IMR-90 (cell line): Measurements from ENCODE around the gene NUP210. TPM values are rescaled to one million over a fixed set of nuclear protein-coding genes. Genes with fewer than 3 reads are reported as not detected.
A peak's percentile ranks its signal among the peaks of the same experiment; 100 is the strongest.

Experiments
- ATAC-seq: fragments of 200-7000 bp; cut with Tn5 transposase; 2 replicates; pipeline ENCODE4 v1.9.1; 2020; ENCODE audit warnings: low read depth, mild to moderate bottlenecking, moderate library complexity
- BruUV-seq: library from RNA; stranded (reverse); fragments of 400-500 nt; replicated peaks from 2 replicates; lab custom pipeline; 2021; lab: Mats Ljungman, UMichigan
- CTCF ChIA-PET: fragments of 300-600 bp; formaldehyde crosslinking; extraction: SDS; loops from one replicate; lab custom pipeline; 2021; ENCODE audit warnings: antibody characterized with exemption; lab: Yijun Ruan, JAX
- POLR2A ChIA-PET: fragments of 300-600 bp; sonication (Branson Sonifier 250); formaldehyde crosslinking; loops from one replicate; lab custom pipeline; 2022; ENCODE audit warnings: antibody characterized with exemption; ENCODE audit not compliant: unreplicated experiment; lab: Charles Lee
- DNase-seq: peaks from one replicate; pipeline ENCODE4 v3.0.0; 2013
- H2AFZ ChIP-seq: replicated peaks from 2 replicates; pipeline ENCODE3; 2013; ENCODE audit warnings: low read length, mild to moderate bottlenecking; ENCODE audit not compliant: poor library complexity
- H2AK5ac ChIP-seq: 2 replicates; pipeline ENCODE4 v1.6.1; 2013; ENCODE audit warnings: low read depth, low read length, inconsistent platforms
- H2AK9ac ChIP-seq: replicated peaks from 2 replicates; pipeline ENCODE3; 2013; ENCODE audit warnings: mild to moderate bottlenecking, low read depth, low read length, moderate library complexity; ENCODE audit not compliant: poor library complexity
- H2BK120ac ChIP-seq: 2 replicates; pipeline ENCODE4 v1.6.1; 2013; ENCODE audit warnings: low read depth, low read length, inconsistent platforms
- H2BK15ac ChIP-seq: 3 replicates; pipeline ENCODE4 v1.6.1; 2013; ENCODE audit warnings: low read depth, low read length, inconsistent platforms
- H2BK20ac ChIP-seq: 2 replicates; pipeline ENCODE4 v1.6.1; 2013; ENCODE audit warnings: low read depth, mild to moderate bottlenecking, inconsistent platforms, low read length, moderate library complexity
- H2BK5ac ChIP-seq: 2 replicates; pipeline ENCODE4 v1.6.1; 2013; ENCODE audit warnings: mild to moderate bottlenecking, low read depth, low read length, inconsistent platforms; ENCODE audit not compliant: poor library complexity, severe bottlenecking
- H3K14ac ChIP-seq: replicated peaks from 2 replicates; pipeline ENCODE4 v1.6.1; 2013; ENCODE audit warnings: low read depth, low read length, inconsistent platforms
- H3K18ac ChIP-seq: 2 replicates; pipeline ENCODE4 v1.6.1; 2013; ENCODE audit warnings: low read depth, low read length, control low read depth
- H3K23ac ChIP-seq: 2 replicates; pipeline ENCODE4 v1.6.1; 2013; ENCODE audit warnings: low read depth, low read length, inconsistent platforms
- H3K27ac ChIP-seq: 2 replicates; pipeline ENCODE4 v1.5.1; 2013; ENCODE audit warnings: mild to moderate bottlenecking, control low read depth, low read length; ENCODE audit not compliant: insufficient read depth
- H3K27me3 ChIP-seq: 2 replicates; pipeline ENCODE4 v1.6.1; 2013; ENCODE audit warnings: low read length; ENCODE audit not compliant: control insufficient read depth, insufficient read depth
- H3K36me3 ChIP-seq: 2 replicates; pipeline ENCODE4 v1.6.1; 2013; ENCODE audit warnings: low read length, mixed read lengths; ENCODE audit not compliant: control insufficient read depth, insufficient read depth
- H3K4ac ChIP-seq: 2 replicates; pipeline ENCODE4 v1.6.1; 2013; ENCODE audit warnings: low read depth, low read length, inconsistent platforms
- H3K4me1 ChIP-seq: 2 replicates; pipeline ENCODE4 v1.6.1; 2013; ENCODE audit warnings: low read length, mixed read lengths; ENCODE audit not compliant: control insufficient read depth, insufficient read depth
- H3K4me2 ChIP-seq: 2 replicates; pipeline ENCODE4 v1.6.1; 2013; ENCODE audit warnings: low read depth, mild to moderate bottlenecking, control low read depth, low read length, moderate library complexity
- H3K4me3 ChIP-seq: 2 replicates; pipeline ENCODE4 v1.5.1; 2013; ENCODE audit warnings: low read depth, mild to moderate bottlenecking, control low read depth, low read length, moderate library complexity; ENCODE audit not compliant: insufficient read depth
- H3K56ac ChIP-seq: 2 replicates; pipeline ENCODE4 v1.6.1; 2013; ENCODE audit warnings: low read length, inconsistent platforms; ENCODE audit not compliant: insufficient read depth; ENCODE audit errors: extremely low read depth
- H3K79me1 ChIP-seq, 2 experiments: 2 replicates each; pipeline ENCODE4 v1.6.1; 2013; ENCODE audit warnings: low read length in 2 of 2, inconsistent platforms in 1 of 2, low read depth in 1 of 2
- H3K9ac ChIP-seq: 2 replicates; pipeline ENCODE4 v1.6.1; 2013; ENCODE audit warnings: low read depth, low read length, control low read depth
- H3K9me1 ChIP-seq: 2 replicates; pipeline ENCODE4 v1.6.1; 2013; ENCODE audit warnings: low read length, inconsistent platforms; ENCODE audit not compliant: insufficient read depth
- H3K9me3 ChIP-seq: 2 replicates; pipeline ENCODE4 v1.6.1; 2013; ENCODE audit warnings: low read length; ENCODE audit not compliant: control insufficient read depth, insufficient read depth
- H4K20me1 ChIP-seq: 2 replicates; pipeline ENCODE4 v1.6.1; 2013; ENCODE audit warnings: low read length, inconsistent platforms; ENCODE audit not compliant: insufficient read depth
- H4K5ac ChIP-seq: 2 replicates; pipeline ENCODE4 v1.6.1; 2013; ENCODE audit warnings: mild to moderate bottlenecking, low read depth, low read length, control low read depth
- H4K8ac ChIP-seq, 2 experiments: 2 replicates each; pipeline ENCODE4 v1.6.1; 2013; ENCODE audit warnings: low read depth in 2 of 2, low read length in 2 of 2, control low read depth in 1 of 2, inconsistent platforms in 1 of 2
- H4K91ac ChIP-seq: 2 replicates; pipeline ENCODE4 v1.6.1; 2013; ENCODE audit warnings: low read depth, low read length, inconsistent platforms; ENCODE audit not compliant: insufficient read depth
- BHLHE40 ChIP-seq: fragments of 150-350 bp; IDR thresholded peaks from 2 replicates; pipeline ENCODE4 v1.6.1; 2016; ENCODE audit warnings: mild to moderate bottlenecking, low read depth, low read length
- CEBPB ChIP-seq: IDR thresholded peaks from 2 replicates; pipeline ENCODE4 v1.6.1; 2012; ENCODE audit warnings: low read depth, low read length, improper control_type of control experiment
- FOS ChIP-seq: fragments of 150-350 bp; IDR thresholded peaks from 2 replicates; pipeline ENCODE4 v1.6.1; 2016; ENCODE audit warnings: low read depth, low read length
- MAFK ChIP-seq: IDR thresholded peaks from 2 replicates; pipeline ENCODE4 v1.6.1; 2012; ENCODE audit warnings: low read depth, low read length, improper control_type of control experiment
- MAZ ChIP-seq: IDR thresholded peaks from 2 replicates; pipeline ENCODE4 v1.6.1; 2012; ENCODE audit warnings: low read depth, mild to moderate bottlenecking, low read length, improper control_type of control experiment, moderate library complexity, borderline replicate concordance
- NFE2L2 ChIP-seq: fragments of 150-350 bp; IDR thresholded peaks from 2 replicates; pipeline ENCODE4 v1.6.1; 2016; ENCODE audit warnings: low read depth, mild to moderate bottlenecking, low read length
- RAD21 ChIP-seq: IDR thresholded peaks from 2 replicates; pipeline ENCODE4 v1.6.1; 2012; ENCODE audit warnings: low read length, improper control_type of control experiment
- RCOR1 ChIP-seq: IDR thresholded peaks from 2 replicates; pipeline ENCODE4 v1.6.1; 2012; ENCODE audit warnings: mild to moderate bottlenecking, low read length, improper control_type of control experiment; ENCODE audit not compliant: insufficient replicate concordance
- RFX5 ChIP-seq: IDR thresholded peaks from 2 replicates; pipeline ENCODE4 v1.8.0; 2012; ENCODE audit warnings: low read depth, mild to moderate bottlenecking, low read length, moderate library complexity
- SMC3 ChIP-seq: fragments of 150-350 bp; IDR thresholded peaks from 2 replicates; pipeline ENCODE4 v1.6.1; 2016; ENCODE audit warnings: low read depth, mild to moderate bottlenecking, antibody characterized with exemption, low read length, moderate library complexity
- USF2 ChIP-seq: fragments of 150-350 bp; IDR thresholded peaks from 2 replicates; pipeline ENCODE4 v1.6.1; 2017; ENCODE audit warnings: mild to moderate bottlenecking, antibody characterized with exemption, low read length, low read depth
- WGBS, 2 experiments: methylation state at CpG; one replicate each; pipeline versions ENCODE4 v1.1.5 to v1.1.7; 2013; ENCODE audit warnings: missing lambda C conversion rate in 2 of 2; ENCODE audit not compliant: insufficient read length in 1 of 2; ENCODE audit errors: extremely low coverage in 2 of 2; 5-methylcytosine and 5-hydroxymethylcytosine counted together
- dilution Hi-C: fragments of 300-500 bp; cut with HindIII; formaldehyde crosslinking; loops from one replicate; pipeline ENCODE4 v1.14.3; 2018; ENCODE audit warnings: low sequenced_read_pairs; ENCODE audit not compliant: unreplicated experiment
- in situ Hi-C: fragments of 300-500 bp; cut with MboI; formaldehyde crosslinking; loops from 3 replicates; pipeline ENCODE4 v1.14.3; 2019; ENCODE audit warnings: low sequenced_read_pairs, inconsistent platforms, mixed read lengths
- intact Hi-C: fragments of 100-400 bp; cut with micrococcal nuclease; formaldehyde crosslinking; loops from 2 replicates; pipeline ENCODE4 v1.10.0; 2022
- polyA plus RNA-seq, 3 experiments: library from polyadenylated mRNA; depleted of rRNA; stranded (reverse); fragments of >200 nt; gene quantifications; 2 replicates each; pipeline ENCODE4 v1.2.3, GENCODE V29; 2012; ENCODE audit warnings: low replicate concordance in 1 of 3
- total RNA-seq: library from RNA; depleted of rRNA; stranded (reverse); fragments of >200 nt; gene quantifications from 2 replicates; pipeline ENCODE4 v1.2.3, GENCODE V29; 2012

The NUP210 gene
- total and polyA plus RNA-seq, 2 of the 4 experiments (the other 2 are of a cell fraction), result under 0.01 to 0.03 TPM

- CTCF ChIA-PET, result no interaction called here
- dilution Hi-C loops, result no loop called here
Measured at GRCh38 chr3:13465236-13465873, 45.2 kb upstream of the NUP210 start.

More at GRCh38 chr3:13465236-13465873, 45.2 kb upstream of the NUP210 start:
- peaks cover 27% of the 10 kb centered on the region for H3K27me3 ChIP-seq
- no peaks in the 10 kb centered on the region for H4K20me1 ChIP-seq
- no peak overlapping the region for H3K4me2 ChIP-seq
- 6% methylated on average over 2 of the region's 4 CpGs; no CpG with 5 or more reads in 1 of the 2 experiments for WGBS, 2 experiments
- no peaks in the 10 kb centered on the region for H3K36me3 ChIP-seq
- H3K9me3 ChIP-seq, result no peaks in the 10 kb centered on the region
- H2AK5ac ChIP-seq, result no peak overlapping the region
- POLR2A ChIA-PET, result no interaction called here
- H4K5ac ChIP-seq, result no peak overlapping the region
- H2BK20ac ChIP-seq, result no peak overlapping the region
- TF ChIP-seq CEBPB (no peak), FOS (no peak), NFE2L2 (no peak), RCOR1 (no peak), RAD21 (no peak), MAZ (no peak), USF2 (no peak), MAFK (no peak), RFX5 (no peak), BHLHE40 (no peak), SMC3 (no peak)
- H4K8ac ChIP-seq, result no peak overlapping the region
- H4K91ac ChIP-seq, result no peak overlapping the region
- ATAC-seq (no peak), DNase-seq (no peak)
- H2BK120ac ChIP-seq, result no peak overlapping the region
- no peak overlapping the region for H3K56ac ChIP-seq
- no peak overlapping the region for H3K9ac ChIP-seq
- in situ Hi-C loops (no loop called here), intact Hi-C loops (no loop called here)
- no peak overlapping the region for H2BK15ac ChIP-seq
- no peaks in the 10 kb centered on the region for H3K79me1 ChIP-seq
- no TSS peak for BruUV-seq
- no peak overlapping the region for H3K27ac ChIP-seq
- H3K23ac ChIP-seq, result no peak overlapping the region
- H2BK5ac ChIP-seq, result no peak overlapping the region
- H3K4me1 ChIP-seq, result no peaks in the 10 kb centered on the region
- H2AFZ ChIP-seq, result peak overlapping the region; percentile 58
- H3K18ac ChIP-seq, result no peak overlapping the region
- no peak overlapping the region for H3K4ac ChIP-seq
- no peak overlapping the region for H3K14ac ChIP-seq
- H2AK9ac ChIP-seq, result no peak overlapping the region
- H3K9me1 ChIP-seq, result no peaks in the 10 kb centered on the region
- no peak overlapping the region for H3K4me3 ChIP-seq
